ENCODE data around the gene DDX55. TPM values are rescaled to one million over a fixed set of nuclear protein-coding genes. Genes with fewer than 3 reads are reported as not detected.

Gene DDX55
- total RNA-seq, 5 donors from 2014 or later (not counting 1 experiment from before 2014, with no cell fraction given), result 28.9 to 45.8 (median 41.8) TPM

DNA sequence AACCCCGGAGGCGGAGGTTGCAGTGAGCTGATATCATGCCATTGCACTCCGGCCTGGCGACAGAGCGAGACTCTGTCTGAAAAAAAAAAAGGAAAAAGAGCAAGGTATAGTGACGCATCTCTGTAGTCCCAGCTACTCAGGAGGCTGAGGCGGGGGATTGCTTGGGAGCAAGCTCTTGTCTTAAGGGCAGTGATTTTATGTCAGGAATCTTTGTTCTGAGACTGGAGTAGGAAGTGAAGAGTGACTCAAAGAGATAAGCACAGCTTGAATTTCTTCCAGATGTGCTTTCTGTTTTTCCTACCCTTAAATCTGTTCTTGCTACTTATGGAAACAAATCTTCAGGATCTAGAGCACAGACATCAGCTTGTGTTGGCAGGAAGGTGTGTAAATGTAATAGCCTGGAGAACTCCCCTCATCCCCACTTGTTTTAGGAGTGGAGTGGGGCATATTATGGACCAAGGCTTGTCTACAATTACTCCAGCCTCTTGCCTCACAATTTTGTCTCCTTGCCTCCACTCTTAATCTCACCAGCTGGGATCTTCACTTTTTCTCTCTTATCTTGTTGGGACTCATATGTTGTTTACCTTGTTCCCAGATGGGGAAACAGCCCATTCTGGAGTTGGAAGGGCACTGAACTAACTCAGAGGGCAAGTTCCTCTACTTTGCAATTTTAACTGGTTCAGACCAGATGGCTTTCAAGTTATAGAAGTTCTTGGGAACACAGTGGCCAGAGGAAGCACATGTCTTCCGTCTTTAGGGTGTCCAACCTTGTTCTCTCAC lies 10.0 kb upstream of the DDX55 start:
- Mint-ChIP-seq H3K4me1 (peaks cover 48 to 59% (median 50%) of the 10 kb centered on the region in 3 donors), H3K9me3 (no peaks in the 10 kb centered on the region), H3K4me3 (no peak overlapping the region), H3K36me3 (peaks cover 24% of the 10 kb centered on the region), H3K27ac (peak overlapping the region; percentile 3 to 5), H3K27me3 (no peaks in the 10 kb centered on the region)
- peaks cover 22 to 83% of the 10 kb centered on the region in 2 donors for H3K36me3 ChIP-seq (ENCODE audit: control insufficient read depth in 2 of 2, extremely low read depth in 1 of 2, insufficient read depth in 1 of 2, low read length in 1 of 2)
- no peaks in the 10 kb centered on the region for H3K27me3 ChIP-seq (replicated peaks in 1 of 2; ENCODE audit: control insufficient read depth in 2 of 2, extremely low read depth in 1 of 2, insufficient read depth in 2 of 2, low read length in 1 of 2)
- H3K27ac ChIP-seq (ENCODE audit: low read length), result no peak overlapping the region
- ChIA-PET POLR2A (no interaction called here), CTCF (no interaction called here)
- H3K4me1 ChIP-seq (ENCODE audit: control insufficient read depth in 1 of 2, extremely low read depth in 1 of 2, insufficient read depth in 2 of 2, low read length in 2 of 2), result peaks cover 2 to 9% of the 10 kb centered on the region in 2 experiments
- H3K9me3 ChIP-seq, result no peaks in the 10 kb centered on the region
- 95% methylated on average over 7 of the region's 8 CpGs for WGBS (ENCODE audit: insufficient coverage)
- H3K4me3 ChIP-seq (ENCODE audit: control insufficient read depth in 1 of 2, extremely low read depth in 1 of 2, low read length in 1 of 2), result no peak overlapping the region
- DNase-seq (no peak), ATAC-seq (replicated peaks in 1 of 4) (no peak)

GRCh38 chr12:123595729-123596128 lies 6.2 kb upstream of the DDX55 start:
- Mint-ChIP-seq H3K36me3 (peaks cover 17% of the 10 kb centered on the region), H3K27me3 (no peaks in the 10 kb centered on the region), H3K9me3 (no peaks in the 10 kb centered on the region), H3K4me3 (no peak overlapping the region), H3K4me1 (peaks cover 33 to 38% (median 36%) of the 10 kb centered on the region in 3 donors), H3K27ac (no peak overlapping the region)
- POLR2A ChIA-PET, result no interaction called here
- ATAC-seq (replicated peaks in 1 of 4), result no peak
- no peaks in the 10 kb centered on the region for H3K9me3 ChIP-seq
- H3K4me1 ChIP-seq (ENCODE audit: control insufficient read depth in 1 of 2, extremely low read depth in 1 of 2, insufficient read depth in 2 of 2, low read length in 2 of 2), result peaks cover under 1 to 2% of the 10 kb centered on the region in 2 experiments
- H3K27me3 ChIP-seq (replicated peaks in 1 of 2; ENCODE audit: control insufficient read depth in 2 of 2, extremely low read depth in 1 of 2, insufficient read depth in 2 of 2, low read length in 1 of 2), result no peaks in the 10 kb centered on the region
- H3K36me3 ChIP-seq (ENCODE audit: control insufficient read depth in 2 of 2, extremely low read depth in 1 of 2, insufficient read depth in 1 of 2, low read length in 1 of 2), result peaks cover 11 to 62% of the 10 kb centered on the region in 2 donors
- H3K4me3 ChIP-seq (ENCODE audit: control insufficient read depth in 1 of 2, extremely low read depth in 1 of 2, low read length in 1 of 2), result no peak overlapping the region
- DNase-seq, result no peak
- CTCF ChIA-PET, result no interaction called here
- H3K27ac ChIP-seq (ENCODE audit: low read length), result no peak overlapping the region

DNA sequence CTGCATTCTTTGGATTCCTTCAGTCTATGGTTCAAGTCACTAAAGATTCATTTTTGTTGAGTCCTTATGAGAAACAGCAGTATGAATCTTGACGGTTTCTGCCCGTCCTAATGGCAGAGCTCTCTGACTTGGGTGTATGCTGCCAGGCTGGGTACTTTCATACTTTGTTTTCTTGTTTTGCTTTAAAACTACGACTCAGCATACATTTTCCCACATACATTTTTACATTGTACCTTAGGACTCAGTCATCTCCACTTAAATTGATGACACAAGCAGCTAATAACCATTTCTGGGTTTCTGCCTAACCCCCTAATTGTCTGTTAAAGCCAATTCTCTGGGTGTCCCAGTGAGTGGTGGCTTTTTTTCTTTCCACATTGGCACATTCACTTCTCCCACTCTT lies 4.8 kb upstream of the DDX55 start:
- H3K9me3 Mint-ChIP-seq, result no peaks in the 10 kb centered on the region
- no peaks in the 10 kb centered on the region for H3K27me3 ChIP-seq (replicated peaks in 1 of 2; ENCODE audit: control insufficient read depth in 2 of 2, extremely low read depth in 1 of 2, insufficient read depth in 2 of 2, low read length in 1 of 2)
- no peaks in the 10 kb centered on the region for H3K27me3 Mint-ChIP-seq
- peaks cover 2 to 9% of the 10 kb centered on the region in 2 experiments for H3K4me1 ChIP-seq (ENCODE audit: control insufficient read depth in 1 of 2, extremely low read depth in 1 of 2, insufficient read depth in 2 of 2, low read length in 2 of 2)
- 92% methylated on average over 3 of the region's 3 CpGs for WGBS (ENCODE audit: insufficient coverage)
- DNase-seq, result no peak
- H3K4me1 Mint-ChIP-seq, result peaks cover 28 to 32% (median 31%) of the 10 kb centered on the region in 3 donors
- ChIA-PET POLR2A (interaction anchor here in 1 of 2 donors (0.6 kb wide), 1 partner anchor 377 kb away, joined by 3 read pairs; no protein-coding TSS in a partner anchor), CTCF (interaction anchor here in 1 of 2 donors (0.6 kb wide), 1 partner anchor 357 kb away, joined by 10 read pairs; no protein-coding TSS in a partner anchor)
- peaks cover 12% of the 10 kb centered on the region for H3K36me3 Mint-ChIP-seq
- no peak overlapping the region for H3K4me3 Mint-ChIP-seq
- H3K9me3 ChIP-seq, result no peaks in the 10 kb centered on the region
- H3K4me3 ChIP-seq (ENCODE audit: control insufficient read depth in 1 of 2, extremely low read depth in 1 of 2, low read length in 1 of 2), result no peak overlapping the region
- no peak for ATAC-seq (replicated peaks in 1 of 4)
- H3K27ac Mint-ChIP-seq, result no peak overlapping the region
- H3K27ac ChIP-seq (ENCODE audit: low read length), result no peak overlapping the region
- peaks cover 4 to 49% of the 10 kb centered on the region in 2 donors for H3K36me3 ChIP-seq (ENCODE audit: control insufficient read depth in 2 of 2, extremely low read depth in 1 of 2, insufficient read depth in 1 of 2, low read length in 1 of 2)

DNA sequence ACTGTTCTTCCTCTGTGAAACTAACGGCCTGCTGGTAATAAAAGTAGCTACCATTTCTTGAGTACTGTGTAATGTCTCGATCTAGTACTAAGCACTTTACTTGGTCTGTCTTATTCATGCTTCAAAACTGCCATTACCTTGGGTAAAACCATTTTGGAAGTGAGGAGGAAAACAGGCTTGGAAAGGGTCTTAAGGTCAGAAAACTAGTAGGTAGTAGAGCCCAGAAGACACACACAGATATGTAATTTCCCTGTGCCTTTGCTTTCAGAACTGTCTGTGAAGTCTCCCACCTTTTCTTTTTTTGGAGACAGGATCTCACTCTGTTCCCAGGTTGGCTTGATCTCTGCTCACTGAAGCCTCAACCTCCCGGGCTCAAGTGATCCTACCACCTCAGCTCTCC lies 3.4 kb upstream of the DDX55 start:
- no peaks in the 10 kb centered on the region for H3K9me3 Mint-ChIP-seq

GRCh38 chr12:123599310-123599709 lies 2.6 kb upstream of the DDX55 start:
- no peak for DNase-seq
- H3K9me3 Mint-ChIP-seq, result no peaks in the 10 kb centered on the region
- 100% methylated on average over 1 of the region's 1 CpG for WGBS (ENCODE audit: insufficient coverage)
- H3K36me3 Mint-ChIP-seq, result peaks cover 12% of the 10 kb centered on the region
- no peaks in the 10 kb centered on the region for H3K27me3 ChIP-seq (replicated peaks in 1 of 2; ENCODE audit: control insufficient read depth in 2 of 2, extremely low read depth in 1 of 2, insufficient read depth in 2 of 2, low read length in 1 of 2)
- H3K9me3 ChIP-seq, result no peaks in the 10 kb centered on the region
- H3K4me1 Mint-ChIP-seq, result peaks cover 32 to 36% (median 33%) of the 10 kb centered on the region in 3 donors
- H3K36me3 ChIP-seq (ENCODE audit: control insufficient read depth in 2 of 2, extremely low read depth in 1 of 2, insufficient read depth in 1 of 2, low read length in 1 of 2), result peaks cover 8 to 32% of the 10 kb centered on the region in 2 donors
- ChIA-PET POLR2A (no interaction called here), CTCF (no interaction called here)
- no peak overlapping the region for H3K4me3 ChIP-seq (ENCODE audit: control insufficient read depth in 1 of 2, extremely low read depth in 1 of 2, low read length in 1 of 2)
- ATAC-seq (replicated peaks in 1 of 4), result no peak
- H3K4me1 ChIP-seq (ENCODE audit: control insufficient read depth in 1 of 2, extremely low read depth in 1 of 2, insufficient read depth in 2 of 2, low read length in 2 of 2), result peaks cover 7 to 28% of the 10 kb centered on the region in 2 experiments
- H3K27ac Mint-ChIP-seq, result peak overlapping the region; percentile 24 to 56
- H3K27ac ChIP-seq (ENCODE audit: low read length), result no peak overlapping the region
- H3K4me3 Mint-ChIP-seq, result peak overlapping the region; percentile 17 to 43 (median 29)
- no peaks in the 10 kb centered on the region for H3K27me3 Mint-ChIP-seq

More for the DNA sequence above, 3.4 kb upstream of the DDX55 start:
- no peak overlapping the region for H3K4me3 Mint-ChIP-seq
- H3K27ac Mint-ChIP-seq, result peak overlapping the region in 1 of 2 donors; percentile 58
- no peaks in the 10 kb centered on the region for H3K27me3 Mint-ChIP-seq
- H3K4me3 ChIP-seq (ENCODE audit: control insufficient read depth in 1 of 2, extremely low read depth in 1 of 2, low read length in 1 of 2), result no peak overlapping the region
- H3K36me3 ChIP-seq (ENCODE audit: control insufficient read depth in 2 of 2, extremely low read depth in 1 of 2, insufficient read depth in 1 of 2, low read length in 1 of 2), result peaks cover 4 to 37% of the 10 kb centered on the region in 2 donors
- no peak overlapping the region for H3K27ac ChIP-seq (ENCODE audit: low read length)
- no peak for DNase-seq
- CTCF ChIA-PET, result interaction anchor here in 1 of 2 donors (0.5 kb wide), 1 partner anchor 794 kb away, joined by 8 read pairs; no protein-coding TSS in a partner anchor
- no peaks in the 10 kb centered on the region for H3K9me3 ChIP-seq
- ATAC-seq (replicated peaks in 1 of 4), result no peak
- H3K4me1 ChIP-seq (ENCODE audit: control insufficient read depth in 1 of 2, extremely low read depth in 1 of 2, insufficient read depth in 2 of 2, low read length in 2 of 2), result peaks cover 7 to 23% of the 10 kb centered on the region in 2 experiments
- peaks cover 12% of the 10 kb centered on the region for H3K36me3 Mint-ChIP-seq
- WGBS (ENCODE audit: insufficient coverage), result 100% methylated on average over 1 of the region's 3 CpGs
- peaks cover 29 to 35% (median 31%) of the 10 kb centered on the region in 3 donors for H3K4me1 Mint-ChIP-seq
- POLR2A ChIA-PET, result no interaction called here
- no peaks in the 10 kb centered on the region for H3K27me3 ChIP-seq (replicated peaks in 1 of 2; ENCODE audit: control insufficient read depth in 2 of 2, extremely low read depth in 1 of 2, insufficient read depth in 2 of 2, low read length in 1 of 2)

DNA sequence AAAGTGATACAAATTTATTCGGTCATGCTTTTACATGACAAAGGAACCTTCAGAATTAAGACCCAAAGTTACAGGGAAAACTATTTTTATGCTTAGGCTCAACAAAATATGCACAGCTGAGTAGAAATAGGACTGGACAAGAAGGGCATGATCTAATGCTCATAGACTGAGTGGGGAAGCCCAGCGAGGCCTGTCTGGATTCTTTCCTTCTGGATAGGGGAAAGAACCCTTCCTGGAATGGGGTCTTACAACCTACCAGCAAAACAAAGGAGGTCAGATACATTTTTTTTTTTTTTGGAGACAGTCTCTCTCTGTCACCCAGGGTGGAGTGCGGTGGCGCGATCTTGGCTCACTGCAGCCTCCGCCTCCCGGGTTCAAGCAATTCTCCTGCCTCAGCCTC lies 2.2 kb upstream of the DDX55 start:
- no peak overlapping the region for H3K4me3 ChIP-seq (ENCODE audit: control insufficient read depth in 1 of 2, extremely low read depth in 1 of 2, low read length in 1 of 2)
- Mint-ChIP-seq H3K27ac (peak overlapping the region in 1 of 2 donors; percentile 56), H3K9me3 (no peaks in the 10 kb centered on the region), H3K27me3 (no peaks in the 10 kb centered on the region), H3K36me3 (peaks cover 12% of the 10 kb centered on the region), H3K4me1 (peaks cover 32 to 39% (median 35%) of the 10 kb centered on the region in 3 donors), H3K4me3 (peak overlapping the region; percentile 17 to 43 (median 29))
- H3K9me3 ChIP-seq, result no peaks in the 10 kb centered on the region
- ChIA-PET CTCF (interaction anchor here in 1 of 2 donors (0.7 kb wide), 1 partner anchor 1266 kb away, joined by 3 read pairs; no protein-coding TSS in a partner anchor), POLR2A (no interaction called here)
- no peak overlapping the region for H3K27ac ChIP-seq (ENCODE audit: low read length)
- 100% methylated on average over 2 of the region's 7 CpGs for WGBS (ENCODE audit: insufficient coverage)
- peaks cover 7 to 28% of the 10 kb centered on the region in 2 experiments for H3K4me1 ChIP-seq (ENCODE audit: control insufficient read depth in 1 of 2, extremely low read depth in 1 of 2, insufficient read depth in 2 of 2, low read length in 2 of 2)
- peaks cover 8 to 30% of the 10 kb centered on the region in 2 donors for H3K36me3 ChIP-seq (ENCODE audit: control insufficient read depth in 2 of 2, extremely low read depth in 1 of 2, insufficient read depth in 1 of 2, low read length in 1 of 2)
- DNase-seq (no peak), ATAC-seq (replicated peaks in 1 of 4) (no peak)
- no peaks in the 10 kb centered on the region for H3K27me3 ChIP-seq (replicated peaks in 1 of 2; ENCODE audit: control insufficient read depth in 2 of 2, extremely low read depth in 1 of 2, insufficient read depth in 2 of 2, low read length in 1 of 2)

Measured in T-cell (primary cell).